Upper lobe of right lung (tissue), 1 donor: ENCODE results near the gene KIF22. TPM values are rescaled to one million over a fixed set of nuclear protein-coding genes. Genes with fewer than 3 reads are reported as not detected.
"Not testable (repeated sequence)": the region's sequence is repeated elsewhere in the genome, so short reads cannot be mapped to it uniquely, and the experiment has no call there.

Experiments
- ATAC-seq: fragments of 200-7000 bp; cut with Tn5 transposase; one replicate; pipeline ENCODE4 v1.9.1; 2020; ENCODE audit warnings: mild to moderate bottlenecking, moderate library complexity
- DNase-seq: peaks from one replicate; pipeline ENCODE4 v3.0.0-alpha.2; 2020
- H3K27ac ChIP-seq: fragments of 200-600 bp; one replicate; pipeline ENCODE4 v1.8.0; 2022
- H3K27me3 ChIP-seq: fragments of 200-600 bp; one replicate; pipeline ENCODE4 v1.8.0; 2022; ENCODE audit warnings: mild to moderate bottlenecking
- H3K36me3 ChIP-seq: fragments of 200-600 bp; one replicate; pipeline ENCODE4 v1.8.0; 2022
- H3K4me1 ChIP-seq: fragments of 200-600 bp; one replicate; pipeline ENCODE4 v1.8.0; 2022
- H3K4me3 ChIP-seq: fragments of 200-600 bp; one replicate; pipeline ENCODE4 v1.8.0; 2022; ENCODE audit warnings: mild to moderate bottlenecking
- H3K9me3 ChIP-seq: fragments of 200-600 bp; one replicate; pipeline ENCODE4 v1.8.0; 2022
- CTCF ChIP-seq: fragments of 200-600 bp; IDR thresholded peaks from one replicate; pipeline ENCODE4 v1.8.0; 2022; ENCODE audit warnings: antibody characterized with exemption
- intact Hi-C: fragments of 100-400 bp; cut with DNase I; formaldehyde crosslinking; loops from one replicate; pipeline ENCODE4 v1.11.0; 2022
- total RNA-seq: library from RNA; stranded (reverse); fragmentation: NEBNext Ultra II Directional; extraction: Animal tissue kit (Norgen Biotek cat#: 25700); gene quantifications from one replicate; pipeline ENCODE4 v1.2.1, GENCODE V29; 2021
- donor health status: DM: no; HTN: yes; CAD: no; lungs with severe emphysema.

Gene KIF22
- total RNA-seq, 1 donor from 2014 or later: 19.8 TPM

DNA sequence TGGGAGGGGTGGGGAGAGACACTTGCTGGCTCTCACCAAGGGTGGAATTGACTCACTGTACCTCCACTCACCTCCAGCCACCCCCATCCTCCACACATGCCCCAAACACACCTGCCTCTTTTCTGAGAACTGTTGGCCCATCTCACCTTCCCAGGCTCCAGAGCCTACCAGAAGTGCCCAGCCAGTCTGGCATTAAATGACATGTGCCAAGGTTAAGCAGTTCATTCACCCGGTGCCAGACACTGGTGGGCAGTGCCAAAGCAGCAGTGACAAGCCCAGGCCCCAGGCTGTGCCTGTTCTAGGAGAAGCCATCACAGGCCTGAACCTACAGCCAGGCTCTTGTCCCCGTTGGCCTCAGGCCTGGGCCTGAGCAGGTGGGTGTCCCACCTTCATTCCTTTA lies 40.9 kb downstream of the KIF22 start:
- H3K9me3 ChIP-seq: no peaks in the 10 kb centered on the region

GRCh38 chr16:29833219-29833618 lies 42.7 kb downstream of the KIF22 start:
- not testable (repeated sequence) for H3K4me3 ChIP-seq, H3K27ac ChIP-seq
- peaks cover 84% of the 10 kb centered on the region for H3K36me3 ChIP-seq

More for the DNA sequence above, 40.9 kb downstream of the KIF22 start:
- peaks cover 15% of the 10 kb centered on the region for H3K4me1 ChIP-seq
- ATAC-seq (peak; percentile 14), DNase-seq (no peak)
- H3K4me3 ChIP-seq: no peak overlapping the region
- intact Hi-C loops: no loop called here
- peaks cover 66% of the 10 kb centered on the region for H3K36me3 ChIP-seq
- no peak for TF ChIP-seq CTCF
- no peaks in the 10 kb centered on the region for H3K27me3 ChIP-seq
- H3K27ac ChIP-seq: no peak overlapping the region

DNA sequence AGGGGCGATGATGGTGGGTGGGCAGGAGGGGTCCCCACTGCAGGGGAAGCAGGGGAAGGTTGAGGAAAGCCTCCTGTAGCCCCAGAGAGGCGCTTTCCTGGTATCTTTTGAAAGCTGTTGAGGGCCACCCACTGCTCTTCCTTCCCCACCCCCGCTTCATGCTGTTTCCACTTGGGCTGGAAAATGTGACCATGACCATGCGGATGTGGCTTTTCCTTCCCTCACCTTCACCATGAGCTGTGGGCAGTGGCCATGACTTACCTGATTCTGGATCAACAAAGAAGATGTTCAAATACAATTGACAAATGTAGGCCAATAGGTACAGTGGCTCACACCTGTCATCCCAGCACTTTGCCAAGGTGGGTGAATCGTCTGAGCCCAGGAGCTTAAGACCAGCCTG lies 43.5 kb downstream of the KIF22 start:
- DNase-seq (no peak), ATAC-seq (no peak)
- no peak overlapping the region for H3K27ac ChIP-seq
- no peaks in the 10 kb centered on the region for H3K9me3 ChIP-seq
- peaks cover 2% of the 10 kb centered on the region for H3K4me1 ChIP-seq
- no peak for TF ChIP-seq CTCF
- peaks cover 92% of the 10 kb centered on the region for H3K36me3 ChIP-seq
- intact Hi-C loops: no loop called here
- H3K4me3 ChIP-seq: no peak overlapping the region
- no peaks in the 10 kb centered on the region for H3K27me3 ChIP-seq

More at GRCh38 chr16:29833219-29833618, 42.7 kb downstream of the KIF22 start:
- H3K4me1 ChIP-seq, ATAC-seq, intact Hi-C loops, H3K27me3 ChIP-seq, H3K9me3 ChIP-seq, DNase-seq: not testable (repeated sequence)

- intact Hi-C loops: no loop called here
- no peak for ATAC-seq
- no peak for DNase-seq
- no peaks in the 10 kb centered on the region for H3K27me3 ChIP-seq
- no peaks in the 10 kb centered on the region for H3K4me1 ChIP-seq
- H3K27ac ChIP-seq: no peak overlapping the region
- no peak overlapping the region for H3K4me3 ChIP-seq
- TF ChIP-seq CTCF: no peak
- H3K36me3 ChIP-seq: peaks cover 100% of the 10 kb centered on the region
- no peaks in the 10 kb centered on the region for H3K9me3 ChIP-seq
Observed at GRCh38 chr16:29835926-29836325, 45.4 kb downstream of the KIF22 start.

- H3K4me3 ChIP-seq: no peak overlapping the region
- no peaks in the 10 kb centered on the region for H3K4me1 ChIP-seq
- H3K27ac ChIP-seq: no peak overlapping the region
- intact Hi-C loops: no loop called here
- no peak for TF ChIP-seq CTCF
- H3K9me3 ChIP-seq: no peaks in the 10 kb centered on the region
- no peak for DNase-seq
- no peak for ATAC-seq
- no peaks in the 10 kb centered on the region for H3K27me3 ChIP-seq
- H3K36me3 ChIP-seq: peaks cover 100% of the 10 kb centered on the region
Observed at GRCh38 chr16:29836623-29837022, 46.1 kb downstream of the KIF22 start.

- Histone ChIP-seq H3K27me3 (no peaks in the 10 kb centered on the region), H3K36me3 (peaks cover 100% of the 10 kb centered on the region), H3K4me3 (no peak overlapping the region), H3K4me1 (no peaks in the 10 kb centered on the region), H3K27ac (no peak overlapping the region), H3K9me3 (no peaks in the 10 kb centered on the region)
- intact Hi-C loops: no loop called here
- ATAC-seq (no peak), DNase-seq (no peak)
- no peak for TF ChIP-seq CTCF
Observed at GRCh38 chr16:29837841-29838240, 47.3 kb downstream of the KIF22 start.
